Hepatocyte (in vitro differentiated cells): ENCODE data around the gene GRM3. TPM values are rescaled to one million over a fixed set of nuclear protein-coding genes. Genes with fewer than 3 reads are reported as not detected.

Source experiments
- DNase-seq: peaks from one replicate; pipeline ENCODE4 v3.0.0-alpha.2; 2016; ENCODE audit warnings: low spot score
- H2AFZ ChIP-seq: fragments of 200-600 bp; sonication (generic); 2 replicates; pipeline ENCODE4 v1.6.0; 2016; ENCODE audit warnings: antibody characterized with exemption, mild to moderate bottlenecking
- H3K27ac ChIP-seq: fragments of 200-600 bp; sonication (generic); 2 replicates; pipeline ENCODE4 v1.5.1; 2016; ENCODE audit warnings: mild to moderate bottlenecking
- H3K27me3 ChIP-seq: fragments of 200-600 bp; sonication (generic); 2 replicates; pipeline ENCODE4 v1.6.1; 2016
- H3K36me3 ChIP-seq: fragments of 200-600 bp; sonication (generic); replicated peaks from 2 replicates; pipeline ENCODE4 v1.5.1; 2016; ENCODE audit warnings: low read depth; ENCODE audit not compliant: insufficient read depth
- H3K4me1 ChIP-seq: fragments of 200-600 bp; sonication (generic); 2 replicates; pipeline ENCODE4 v1.5.1; 2016; ENCODE audit warnings: mild to moderate bottlenecking, moderate library complexity; ENCODE audit not compliant: insufficient read depth
- H3K4me2 ChIP-seq: fragments of 200-600 bp; sonication (generic); 2 replicates; pipeline ENCODE4 v1.6.0; 2016
- H3K4me3 ChIP-seq: fragments of 200-600 bp; sonication (generic); 2 replicates; pipeline ENCODE4 v1.5.1; 2016; ENCODE audit warnings: mild to moderate bottlenecking
- H3K79me2 ChIP-seq: fragments of 200-600 bp; sonication (generic); 2 replicates; pipeline ENCODE4 v1.6.0; 2017; ENCODE audit warnings: mild to moderate bottlenecking
- H3K9me2 ChIP-seq: fragments of 200-600 bp; sonication (generic); replicated peaks from 2 replicates; pipeline ENCODE4 v1.6.0; 2017; ENCODE audit warnings: mild to moderate bottlenecking; ENCODE audit not compliant: insufficient read depth
- H3K9me3 ChIP-seq: fragments of 200-600 bp; sonication (generic); 2 replicates; pipeline ENCODE4 v1.5.1; 2016; ENCODE audit warnings: low read depth, mild to moderate bottlenecking
- H4K20me1 ChIP-seq: fragments of 200-600 bp; sonication (generic); 2 replicates; pipeline ENCODE4 v1.6.0; 2016; ENCODE audit warnings: mild to moderate bottlenecking; ENCODE audit not compliant: insufficient read depth, poor library complexity, severe bottlenecking
- CTCF ChIP-seq: fragments of 200-600 bp; sonication (generic); IDR thresholded peaks from 2 replicates; pipeline ENCODE4 v1.5.1; 2016; ENCODE audit warnings: antibody characterized with exemption, mild to moderate bottlenecking; ENCODE audit not compliant: poor library complexity
- EZH2 ChIP-seq: fragments of 200-600 bp; sonication (generic); IDR thresholded peaks from 2 replicates; pipeline ENCODE4 v1.6.1; 2016; ENCODE audit warnings: antibody characterized with exemption, mild to moderate bottlenecking, borderline replicate concordance
- EZH2phosphoT487 ChIP-seq: fragments of 200-600 bp; sonication (generic); IDR thresholded peaks from one replicate; pipeline ENCODE4 v1.6.1; 2018; ENCODE audit warnings: antibody characterized with exemption, mild to moderate bottlenecking, low read depth, moderate library complexity; ENCODE audit not compliant: unreplicated experiment, severe bottlenecking
- WGBS: methylation state at CpG from one replicate; pipeline ENCODE4 v1.1.6; 2016; ENCODE audit warnings: low lambda C conversion rate; ENCODE audit errors: missing lambda C conversion rate; 5-methylcytosine and 5-hydroxymethylcytosine counted together
- polyA plus RNA-seq: library from polyadenylated mRNA; unstranded; fragments of >200 nt; fragmentation: Nextera tagmentation; extraction: Ambion mirVana; gene quantifications from 2 replicates; pipeline ENCODE4 v1.2.1, GENCODE V29; 2016
- total RNA-seq: library from RNA; depleted of rRNA; stranded (reverse); fragments of >200 nt; gene quantifications from 2 replicates; pipeline ENCODE4 v1.2.3, GENCODE V29; 2014

GRM3 gene
- total and polyA plus RNA-seq, 2 experiments from 2014 or later: 0.03 to 0.07 TPM

- no peak for DNase-seq
- 77% methylated on average over 2 of the region's 2 CpGs for WGBS
- Histone ChIP-seq H3K27ac (no peak overlapping the region), H3K4me3 (no peak overlapping the region), H3K4me1 (no peaks in the 10 kb centered on the region), H2AFZ (no peak overlapping the region), H3K9me3 (no peaks in the 10 kb centered on the region), H4K20me1 (no peaks in the 10 kb centered on the region), H3K4me2 (no peak overlapping the region), H3K9me2 (no peaks in the 10 kb centered on the region), H3K27me3 (no peaks in the 10 kb centered on the region), H3K36me3 (no peaks in the 10 kb centered on the region), H3K79me2 (no peaks in the 10 kb centered on the region)
- TF ChIP-seq EZH2phosphoT487 (no peak), EZH2 (no peak)
These were observed 49.0 kb downstream of the GRM3 start for GRCh38 chr7:86692755-86693154.

- Histone ChIP-seq H3K79me2 (no peaks in the 10 kb centered on the region), H3K36me3 (no peaks in the 10 kb centered on the region), H3K9me2 (no peaks in the 10 kb centered on the region), H2AFZ (no peak overlapping the region), H4K20me1 (no peaks in the 10 kb centered on the region), H3K27me3 (no peaks in the 10 kb centered on the region), H3K9me3 (no peaks in the 10 kb centered on the region), H3K4me1 (no peaks in the 10 kb centered on the region), H3K27ac (no peak overlapping the region), H3K4me2 (no peak overlapping the region), H3K4me3 (no peak overlapping the region)
- TF ChIP-seq CTCF: no peak
- no peak for TF ChIP-seq EZH2phosphoT487
- no peak for TF ChIP-seq EZH2
- DNase-seq: no peak
- 72% methylated on average over 1 of the region's 1 CpG for WGBS
These were observed 62.7 kb downstream of the GRM3 start for GRCh38 chr7:86706406-86706805.

GRCh38 chr7:86708031-86708680, 64.4 kb downstream of the GRM3 start:
- H3K79me2 ChIP-seq: no peaks in the 10 kb centered on the region
- 84% methylated on average over 6 of the region's 6 CpGs for WGBS
- no peak overlapping the region for H3K4me3 ChIP-seq
- H3K4me2 ChIP-seq: no peak overlapping the region
- no peaks in the 10 kb centered on the region for H3K27me3 ChIP-seq
- H3K9me2 ChIP-seq: no peaks in the 10 kb centered on the region
- DNase-seq: no peak
- no peaks in the 10 kb centered on the region for H3K9me3 ChIP-seq
- H4K20me1 ChIP-seq: no peaks in the 10 kb centered on the region
- TF ChIP-seq EZH2 (no peak), CTCF (no peak), EZH2phosphoT487 (no peak)
- no peak overlapping the region for H3K27ac ChIP-seq
- H3K4me1 ChIP-seq: no peaks in the 10 kb centered on the region
- no peaks in the 10 kb centered on the region for H3K36me3 ChIP-seq
- H2AFZ ChIP-seq: no peak overlapping the region

GRCh38 chr7:86720306-86720705, 76.6 kb downstream of the GRM3 start:
- Histone ChIP-seq H3K9me3 (no peaks in the 10 kb centered on the region), H3K79me2 (no peaks in the 10 kb centered on the region), H3K27ac (no peak overlapping the region), H4K20me1 (no peaks in the 10 kb centered on the region), H3K9me2 (no peaks in the 10 kb centered on the region), H2AFZ (no peak overlapping the region), H3K4me3 (no peak overlapping the region), H3K27me3 (no peaks in the 10 kb centered on the region), H3K4me1 (no peaks in the 10 kb centered on the region), H3K36me3 (no peaks in the 10 kb centered on the region), H3K4me2 (no peak overlapping the region)
- no peak for DNase-seq
- 95% methylated on average over 1 of the region's 1 CpG for WGBS
- TF ChIP-seq CTCF: no peak
